A549 (cell line): ENCODE measurements around the gene RUNDC3A. TPM values are rescaled to one million over a fixed set of nuclear protein-coding genes. Genes with fewer than 3 reads are reported as not detected.

Source experiments
- ATAC-seq, 2 experiments: fragments of 200-7000 bp in 1 of 2; fragments of >200 bp in 1 of 2; cut with Nextera tagmentation in 1 of 2; cut with Tn5 transposase in 1 of 2; 3 replicates each; pipeline versions ENCODE4 v1.8.0 to v1.9.1; 2018 to 2020; ENCODE audit warnings: mild to moderate bottlenecking in 1 of 2, moderate library complexity in 1 of 2
- CTCF ChIA-PET: fragments of 300-600 bp; sonication (Branson Sonifier 250); formaldehyde crosslinking; extraction: SDS; loops from one replicate; lab custom pipeline; 2021; ENCODE audit warnings: antibody characterized with exemption, inconsistent platforms; lab: Yijun Ruan, JAX
- POLR2A ChIA-PET: fragments of 350-600 bp; formaldehyde crosslinking; extraction: SDS; loops from one replicate; lab custom pipeline; 2021; ENCODE audit warnings: antibody characterized with exemption, inconsistent platforms; lab: Yijun Ruan, JAX
- DNase-seq, 2 experiments: peaks; one replicate each; pipeline versions ENCODE4 v3.0.0 to v3.0.0-alpha.2; 2011 to 2016; ENCODE audit warnings: low read depth in 1 of 2, low spot score in 1 of 2
- FAIRE-seq: peaks from 2 replicates; lab custom pipeline; 2011; peaks lifted over from hg19 to GRCh38; lab: Jason Lieb, UNC
- H3K27ac ChIP-seq, 2 experiments: fragments of >200 bp; sonication (Bioruptor Twin); formaldehyde crosslinking; 3 replicates each; pipeline ENCODE4 v1.5.1; 2016 to 2017
- H3K4me1 ChIP-seq: fragments of >200 bp; sonication (Bioruptor Twin); formaldehyde crosslinking; 3 replicates; pipeline ENCODE4 v1.6.1; 2016
- H3K4me2 ChIP-seq: fragments of >200 bp; sonication (Bioruptor Twin); formaldehyde crosslinking; 3 replicates; pipeline ENCODE4 v1.6.1; 2016
- H3K4me3 ChIP-seq: fragments of >200 bp; sonication (Bioruptor Twin); formaldehyde crosslinking; 3 replicates; pipeline ENCODE4 v1.5.1; 2016
- H3K9me3 ChIP-seq: fragments of >200 bp; sonication (Bioruptor Twin); formaldehyde crosslinking; 3 replicates; pipeline ENCODE4 v1.6.1; 2016
- BHLHE40 ChIP-seq: IDR thresholded peaks from 2 replicates; pipeline ENCODE4 v1.6.1; 2012; ENCODE audit warnings: low read depth, low read length, inconsistent platforms
- CBX2 ChIP-seq: fragments of 200-600 bp; sonication (generic); IDR thresholded peaks from 2 replicates; pipeline ENCODE4 v1.6.1; 2016; ENCODE audit warnings: low read depth, mild to moderate bottlenecking, borderline replicate concordance
- CEBPB ChIP-seq, 2 experiments: fragments of >200 bp in 1 of 2; sonication (Bioruptor Twin) in 1 of 2; formaldehyde crosslinking in 1 of 2; IDR thresholded peaks; 2 replicates each; pipeline ENCODE4 v1.6.1; 2012 to 2016
- CHD2 ChIP-seq: fragments of 150-350 bp; IDR thresholded peaks from 2 replicates; pipeline ENCODE4 v1.6.1; 2014; ENCODE audit warnings: low read length; ENCODE audit not compliant: partially characterized antibody
- EP300 ChIP-seq, 2 experiments: fragments of >200 bp; sonication (Bioruptor Twin); formaldehyde crosslinking; IDR thresholded peaks; 2 replicates in 1 of 2; 3 replicates in 1 of 2; pipeline ENCODE4 v1.6.1; 2016 to 2017
- FOSB ChIP-seq: fragments of 250-450 bp; sonication (Bioruptor Pico); IDR thresholded peaks from 2 replicates; pipeline ENCODE4 v1.5.0; 2020; ENCODE audit warnings: mild to moderate bottlenecking, moderate library complexity
- FOSL2 ChIP-seq, 2 experiments: fragments of 450-650 bp in 1 of 2; fragments of >200 bp in 1 of 2; sonication (Bioruptor Twin) in 1 of 2; formaldehyde crosslinking; IDR thresholded peaks; 2 replicates each; pipeline versions ENCODE4 v1.5.0 to v1.6.1; 2016 to 2020; ENCODE audit warnings: mild to moderate bottlenecking in 1 of 2, moderate library complexity in 1 of 2
- HEYL ChIP-seq: fragments of 250-450 bp; sonication (Bioruptor Pico); IDR thresholded peaks from 2 replicates; pipeline ENCODE4 v1.8.0; 2021; ENCODE audit warnings: mild to moderate bottlenecking, moderate library complexity
- HOXB13 ChIP-seq: fragments of 250-450 bp; sonication (Bioruptor Pico); IDR thresholded peaks from 2 replicates; pipeline ENCODE4 v1.5.0; 2020; ENCODE audit warnings: low read depth, mild to moderate bottlenecking, moderate library complexity
- MAZ ChIP-seq: fragments of 150-350 bp; IDR thresholded peaks from 2 replicates; pipeline ENCODE4 v1.6.1; 2014; ENCODE audit warnings: antibody characterized with exemption, low read depth, low read length, borderline replicate concordance
- MYC ChIP-seq: IDR thresholded peaks from 2 replicates; pipeline ENCODE4 v1.6.1; 2012; ENCODE audit warnings: mild to moderate bottlenecking, inconsistent platforms, low read length, improper control_type of control experiment, borderline replicate concordance
- PHF8 ChIP-seq: fragments of 200-600 bp; sonication (generic); IDR thresholded peaks from 2 replicates; pipeline ENCODE4 v1.6.1; 2016; ENCODE audit warnings: low read depth, mild to moderate bottlenecking, antibody characterized with exemption, moderate library complexity, borderline replicate concordance
- POLR2A ChIP-seq: IDR thresholded peaks from 2 replicates; pipeline ENCODE4 v1.6.1; 2012; ENCODE audit warnings: mild to moderate bottlenecking, low read length
- RAD21 ChIP-seq, 2 experiments: fragments of >200 bp in 1 of 2; sonication (Bioruptor Twin) in 1 of 2; formaldehyde crosslinking in 1 of 2; IDR thresholded peaks in 1 of 2; conservative IDR thresholded peaks in 1 of 2; 2 replicates in 1 of 2; 3 replicates in 1 of 2; pipeline ENCODE4 v1.6.1; 2012 to 2018; ENCODE audit warnings: inconsistent platforms in 1 of 2
- RARB ChIP-seq: fragments of 250-450 bp; sonication (Bioruptor Pico); IDR thresholded peaks from 2 replicates; pipeline ENCODE4 v1.8.0; 2021; ENCODE audit warnings: mild to moderate bottlenecking, moderate library complexity
- RNF2 ChIP-seq: fragments of 200-600 bp; sonication (generic); IDR thresholded peaks from 2 replicates; pipeline ENCODE4 v1.6.1; 2016; ENCODE audit warnings: low read depth, mild to moderate bottlenecking, antibody characterized with exemption, moderate library complexity, borderline replicate concordance
- TP53 ChIP-seq: fragments of 250-450 bp; sonication (Bioruptor Pico); IDR thresholded peaks from 2 replicates; pipeline ENCODE4 v1.5.0; 2021; ENCODE audit warnings: mild to moderate bottlenecking, moderate library complexity
- WGBS: methylation state at CpG from one replicate; pipeline ENCODE4 v1.1.6; 2017; ENCODE audit errors: missing lambda C conversion rate; 5-methylcytosine and 5-hydroxymethylcytosine counted together
- polyA plus RNA-seq, 4 experiments: library from polyadenylated mRNA; depleted of rRNA in 3 of 4; stranded (reverse); fragments of >200 nt; fragmentation: RNase III in 1 of 4; extraction: RNeasy Plus Mini Kit Qiagen cat#74134 plus additional on column Dnase treatment in 1 of 4; gene quantifications; 2 replicates in 3 of 4; 3 replicates in 1 of 4; pipeline ENCODE4 v1.2.3, GENCODE V29; 2011 to 2017
- TF ChIP-seq, protein P1 (sequence below): fragments of 200-600 bp; sonication (generic); IDR thresholded peaks from 2 replicates; pipeline ENCODE4 v1.6.1; 2016; ENCODE audit warnings: antibody characterized with exemption, mild to moderate bottlenecking, moderate library complexity
- TF ChIP-seq, protein P2 (sequence below): fragments of 250-450 bp; sonication (Bioruptor Pico); IDR thresholded peaks from 2 replicates; pipeline ENCODE4 v1.5.0; 2020; ENCODE audit warnings: low read depth, mild to moderate bottlenecking, moderate library complexity
- TF ChIP-seq, protein P3 (sequence below): fragments of 450-650 bp; IDR thresholded peaks from 2 replicates; pipeline ENCODE4 v1.6.1; 2014; ENCODE audit warnings: antibody characterized with exemption

Gene RUNDC3A
- polyA plus RNA-seq, 2 of the 4 experiments (the other 2 are of a cell fraction) = 0.45 to 0.48 TPM

DNA sequence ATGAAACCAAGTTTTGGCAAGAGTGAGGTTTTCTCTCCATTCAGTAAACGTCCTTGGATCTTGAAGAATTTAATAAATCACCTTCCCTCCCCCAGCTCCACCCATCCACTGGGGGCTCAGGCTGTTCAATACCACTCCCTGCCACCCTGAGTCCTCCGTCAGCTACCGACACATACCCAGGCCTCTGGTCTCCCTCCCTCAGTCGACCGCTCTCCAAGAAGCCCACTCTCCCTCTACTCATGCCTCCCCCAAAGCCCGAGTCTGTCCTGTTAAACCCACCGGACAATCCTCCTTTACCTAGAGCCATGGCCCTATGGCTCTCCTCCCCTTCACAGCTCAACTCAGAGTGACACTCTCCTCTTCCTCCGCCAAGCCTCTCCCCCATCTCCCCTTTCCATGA lies 20.8 kb upstream of the RUNDC3A start:
- Histone ChIP-seq H3K27ac (no peak overlapping the region), H3K4me3 (no peak overlapping the region), H3K4me2 (no peak overlapping the region), H3K4me1 (no peaks in the 10 kb centered on the region), H3K9me3 (no peaks in the 10 kb centered on the region)
- DNase-seq (no peak), FAIRE-seq (no peak), ATAC-seq (no peak; a peak in 1 of 6 replicates)
- ChIA-PET POLR2A (no interaction called here), CTCF (interaction anchor here (0.6 to 2.4 kb wide), 7 partner anchors 8 to 77 kb away, joined by 3 to 10 read pairs (median 4); no protein-coding TSS in a partner anchor)
- TF ChIP-seq BHLHE40 = no peak
- TF ChIP-seq RARB (CRISPR knock-in tag) = no peak
- TF ChIP-seq, protein P1, sequence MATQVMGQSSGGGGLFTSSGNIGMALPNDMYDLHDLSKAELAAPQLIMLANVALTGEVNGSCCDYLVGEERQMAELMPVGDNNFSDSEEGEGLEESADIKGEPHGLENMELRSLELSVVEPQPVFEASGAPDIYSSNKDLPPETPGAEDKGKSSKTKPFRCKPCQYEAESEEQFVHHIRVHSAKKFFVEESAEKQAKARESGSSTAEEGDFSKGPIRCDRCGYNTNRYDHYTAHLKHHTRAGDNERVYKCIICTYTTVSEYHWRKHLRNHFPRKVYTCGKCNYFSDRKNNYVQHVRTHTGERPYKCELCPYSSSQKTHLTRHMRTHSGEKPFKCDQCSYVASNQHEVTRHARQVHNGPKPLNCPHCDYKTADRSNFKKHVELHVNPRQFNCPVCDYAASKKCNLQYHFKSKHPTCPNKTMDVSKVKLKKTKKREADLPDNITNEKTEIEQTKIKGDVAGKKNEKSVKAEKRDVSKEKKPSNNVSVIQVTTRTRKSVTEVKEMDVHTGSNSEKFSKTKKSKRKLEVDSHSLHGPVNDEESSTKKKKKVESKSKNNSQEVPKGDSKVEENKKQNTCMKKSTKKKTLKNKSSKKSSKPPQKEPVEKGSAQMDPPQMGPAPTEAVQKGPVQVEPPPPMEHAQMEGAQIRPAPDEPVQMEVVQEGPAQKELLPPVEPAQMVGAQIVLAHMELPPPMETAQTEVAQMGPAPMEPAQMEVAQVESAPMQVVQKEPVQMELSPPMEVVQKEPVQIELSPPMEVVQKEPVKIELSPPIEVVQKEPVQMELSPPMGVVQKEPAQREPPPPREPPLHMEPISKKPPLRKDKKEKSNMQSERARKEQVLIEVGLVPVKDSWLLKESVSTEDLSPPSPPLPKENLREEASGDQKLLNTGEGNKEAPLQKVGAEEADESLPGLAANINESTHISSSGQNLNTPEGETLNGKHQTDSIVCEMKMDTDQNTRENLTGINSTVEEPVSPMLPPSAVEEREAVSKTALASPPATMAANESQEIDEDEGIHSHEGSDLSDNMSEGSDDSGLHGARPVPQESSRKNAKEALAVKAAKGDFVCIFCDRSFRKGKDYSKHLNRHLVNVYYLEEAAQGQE = no peak
- no peak for TF ChIP-seq CBX2
- no peak for TF ChIP-seq MYC
- TF ChIP-seq FOSL2 (IDR thresholded peaks at IDR 0.05) = no peak
- no peak for TF ChIP-seq FOSL2 (CRISPR knock-in tag; IDR thresholded peaks at IDR 0.05)
- TF ChIP-seq, protein P2, sequence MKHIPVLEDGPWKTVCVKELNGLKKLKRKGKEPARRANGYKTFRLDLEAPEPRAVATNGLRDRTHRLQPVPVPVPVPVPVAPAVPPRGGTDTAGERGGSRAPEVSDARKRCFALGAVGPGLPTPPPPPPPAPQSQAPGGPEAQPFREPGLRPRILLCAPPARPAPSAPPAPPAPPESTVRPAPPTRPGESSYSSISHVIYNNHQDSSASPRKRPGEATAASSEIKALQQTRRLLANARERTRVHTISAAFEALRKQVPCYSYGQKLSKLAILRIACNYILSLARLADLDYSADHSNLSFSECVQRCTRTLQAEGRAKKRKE = no peak
- TF ChIP-seq, protein P3, sequence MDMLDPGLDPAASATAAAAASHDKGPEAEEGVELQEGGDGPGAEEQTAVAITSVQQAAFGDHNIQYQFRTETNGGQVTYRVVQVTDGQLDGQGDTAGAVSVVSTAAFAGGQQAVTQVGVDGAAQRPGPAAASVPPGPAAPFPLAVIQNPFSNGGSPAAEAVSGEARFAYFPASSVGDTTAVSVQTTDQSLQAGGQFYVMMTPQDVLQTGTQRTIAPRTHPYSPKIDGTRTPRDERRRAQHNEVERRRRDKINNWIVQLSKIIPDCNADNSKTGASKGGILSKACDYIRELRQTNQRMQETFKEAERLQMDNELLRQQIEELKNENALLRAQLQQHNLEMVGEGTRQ = no peak
- TF ChIP-seq EP300 (IDR thresholded peaks at IDR 0.05) = no peak
- no peak for TF ChIP-seq TP53 (CRISPR knock-in tag)
- TF ChIP-seq CHD2 = no peak
- no peak for TF ChIP-seq CEBPB (IDR thresholded peaks at IDR 0.05)
- no peak for TF ChIP-seq POLR2A
- TF ChIP-seq RNF2 = no peak
- TF ChIP-seq HOXB13 (CRISPR knock-in tag) = no peak
- no peak for TF ChIP-seq FOSB (CRISPR knock-in tag)
- no peak for TF ChIP-seq RAD21 (conservative IDR thresholded peaks at IDR 0.05 in 1 of 2, IDR thresholded peaks at IDR 0.05 in 1 of 2)
- no peak for TF ChIP-seq HEYL
- TF ChIP-seq MAZ = no peak
- WGBS = 72% methylated on average over 8 of the region's 8 CpGs

- Histone ChIP-seq H3K27ac (no peak overlapping the region), H3K4me1 (no peaks in the 10 kb centered on the region), H3K4me3 (no peak overlapping the region), H3K9me3 (no peaks in the 10 kb centered on the region), H3K4me2 (no peak overlapping the region)
- DNase-seq (no peak), ATAC-seq (no peak), FAIRE-seq (no peak)
- 39% methylated on average over 9 of the region's 9 CpGs for WGBS
- ChIA-PET CTCF (interaction anchor here (0.6 to 2.5 kb wide), 6 partner anchors 11 to 496 kb away, joined by 3 to 10 read pairs (median 3); no protein-coding TSS in a partner anchor), POLR2A (no interaction called here)
- TF ChIP-seq PHF8 = no peak
These were observed 14.7 kb upstream of the RUNDC3A start for GRCh38 chr17:44293509-44294226.
